HG03108 (cell line): ENCODE measurements around the gene NUDT22.
A peak's percentile ranks its signal among the peaks of the same experiment; 100 is the strongest.
"Not testable (repeated sequence)": the region's sequence is repeated elsewhere in the genome, so short reads cannot be mapped to it uniquely, and the experiment has no call there.

Experiments
- ATAC-seq: cut with Tn5 transposase; IDR thresholded peaks from one replicate; pipeline ENCODE4 v1.9.1; 2021; ENCODE audit warnings: moderate library complexity; ENCODE audit not compliant: unreplicated experiment

NUDT22 gene

DNA sequence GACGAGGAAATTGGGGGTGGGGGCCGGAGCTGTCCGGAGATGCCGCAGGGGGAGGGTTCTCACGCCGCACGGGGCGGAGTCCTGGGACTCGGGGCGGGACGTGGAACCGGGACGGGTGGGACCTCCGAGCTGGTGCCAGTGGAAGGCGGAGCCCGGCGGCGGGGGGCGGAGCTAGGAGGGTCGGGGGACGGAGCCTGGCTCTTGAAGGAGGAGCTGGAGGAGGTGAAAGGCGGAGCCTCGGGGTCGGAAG lies 15.1 kb downstream of the NUDT22 start:
- ATAC-seq: peak; percentile 64

GRCh38 chr11:64241491-64242374 lies 15.7 kb downstream of the NUDT22 start:
- ATAC-seq: peak; percentile 59

DNA sequence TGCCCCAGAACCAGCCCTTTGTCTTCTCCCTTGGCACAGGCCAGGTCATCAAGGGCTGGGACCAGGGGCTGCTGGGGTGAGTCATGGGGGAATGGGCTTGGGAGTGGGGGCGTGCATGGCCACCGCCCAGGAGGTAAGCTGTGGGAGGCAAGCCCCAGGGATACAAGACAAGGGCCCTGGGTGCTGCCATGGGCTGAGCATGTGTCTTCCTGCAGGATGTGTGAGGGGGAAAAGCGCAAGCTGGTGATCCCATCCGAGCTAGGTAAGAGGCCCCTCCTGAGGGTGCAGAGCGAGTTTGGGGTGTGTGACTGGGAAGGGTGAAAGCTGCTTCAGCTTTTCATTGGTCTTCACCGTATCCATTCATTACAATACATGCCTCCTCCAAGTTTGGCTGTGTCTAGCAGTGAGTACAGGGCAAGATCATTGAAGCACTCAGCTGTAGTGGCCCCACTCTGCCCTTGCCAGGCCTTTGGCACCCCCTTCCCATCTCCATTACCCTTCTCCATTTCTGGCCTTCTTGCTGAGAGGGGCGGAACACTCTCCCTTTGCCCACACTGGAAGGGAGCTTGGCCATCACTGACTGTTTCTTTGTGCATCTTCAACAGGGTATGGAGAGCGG lies 17.3 kb downstream of the NUDT22 start:
- no peak for ATAC-seq

GRCh38 chr11:64244107-64244506 lies 18.0 kb downstream of the NUDT22 start:
- no peak for ATAC-seq

- no peak for ATAC-seq
Measured at GRCh38 chr11:64244966-64245365, 18.9 kb downstream of the NUDT22 start.

- no peak for ATAC-seq
Measured at GRCh38 chr11:64245401-64245796, 19.3 kb downstream of the NUDT22 start.

DNA sequence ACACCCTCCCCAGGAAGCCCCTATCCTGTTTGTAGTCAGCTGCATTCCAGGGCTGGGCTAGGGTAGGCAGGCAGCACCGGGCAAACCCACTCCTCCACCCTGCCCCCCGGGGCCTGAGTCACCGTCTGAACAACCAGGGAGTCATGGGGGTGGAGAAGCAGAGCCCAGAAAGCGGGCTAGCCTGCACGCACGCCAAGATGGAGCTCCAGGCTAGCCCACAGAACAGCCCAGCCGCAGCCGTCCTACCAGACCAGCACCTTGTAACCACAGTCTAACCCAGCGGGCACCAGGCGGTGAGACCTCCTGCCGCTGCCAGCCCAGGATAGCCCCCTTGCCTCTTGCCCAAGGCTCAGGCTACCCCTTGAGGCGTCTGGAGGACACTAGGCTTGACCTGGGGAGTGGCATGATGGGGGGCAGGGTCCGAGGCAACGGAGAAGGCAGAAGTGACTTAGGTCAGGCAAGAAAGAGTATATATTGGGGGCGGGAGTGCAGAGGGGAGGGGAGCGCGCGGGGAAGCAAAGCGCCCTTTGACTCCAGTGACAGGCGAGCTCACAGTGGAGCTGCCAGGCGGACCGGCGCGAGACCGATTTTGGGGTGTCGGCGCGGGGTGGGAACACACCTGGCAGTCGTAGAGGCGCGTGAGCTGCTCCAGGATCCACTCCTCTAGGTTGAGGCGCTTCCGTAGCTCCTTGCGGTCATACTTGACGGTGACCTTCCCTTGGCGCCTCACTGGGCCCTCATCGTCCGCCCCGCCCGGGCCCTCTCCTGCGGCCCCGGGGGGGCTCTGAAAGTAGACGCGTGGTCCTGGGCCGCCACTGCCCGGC lies 19.9 kb downstream of the NUDT22 start:
- ATAC-seq: no peak

DNA sequence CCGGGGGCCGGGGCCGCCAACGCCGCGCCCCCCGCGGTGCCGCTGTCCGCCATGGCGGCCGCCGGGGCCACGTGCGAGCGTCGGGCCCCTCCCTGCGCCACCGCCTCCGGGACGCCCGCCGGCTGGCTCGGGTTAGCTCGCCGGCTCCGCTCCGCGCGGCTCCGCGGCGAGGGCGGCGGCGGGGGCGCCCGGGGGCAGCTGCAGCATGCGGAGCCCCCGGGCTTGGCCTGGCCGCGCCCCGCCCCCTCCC lies 20.5 kb downstream of the NUDT22 start:
- ATAC-seq: not testable (repeated sequence)

GRCh38 chr11:64246871-64247728 lies 21.0 kb downstream of the NUDT22 start, which contains the start of gene PPP1R14B:
Gene PPP1R14B (minus strand): TSS chr11:64246943. CDS start chr11:64246673, 270 bp downstream.
- no peak for ATAC-seq

GRCh38 chr11:64247729-64248531 lies 21.9 kb downstream of the NUDT22 start:
- ATAC-seq: no peak

DNA sequence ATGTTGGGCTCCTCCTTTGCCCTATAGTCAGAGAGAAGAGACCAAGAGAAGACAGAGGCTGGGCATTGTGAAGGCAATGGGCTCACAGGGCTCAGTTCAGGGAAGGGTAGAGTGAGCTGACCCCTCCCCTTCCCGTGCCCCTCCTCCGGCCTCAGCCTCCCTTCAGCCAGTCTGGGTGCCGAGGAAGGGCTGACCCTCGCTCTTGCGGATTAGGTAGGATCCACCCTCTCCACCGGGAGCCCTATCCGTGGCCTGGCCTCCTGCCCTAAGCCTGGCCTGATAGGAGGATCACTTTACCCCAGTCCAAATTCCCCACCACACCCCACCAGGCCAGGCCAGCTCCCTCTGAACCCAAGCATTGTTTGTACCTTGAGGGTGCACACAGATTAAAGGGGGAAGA lies 22.5 kb downstream of the NUDT22 start:
- ATAC-seq: no peak

GRCh38 chr11:64249038-64249437 lies 23.0 kb downstream of the NUDT22 start:
- no peak for ATAC-seq

DNA sequence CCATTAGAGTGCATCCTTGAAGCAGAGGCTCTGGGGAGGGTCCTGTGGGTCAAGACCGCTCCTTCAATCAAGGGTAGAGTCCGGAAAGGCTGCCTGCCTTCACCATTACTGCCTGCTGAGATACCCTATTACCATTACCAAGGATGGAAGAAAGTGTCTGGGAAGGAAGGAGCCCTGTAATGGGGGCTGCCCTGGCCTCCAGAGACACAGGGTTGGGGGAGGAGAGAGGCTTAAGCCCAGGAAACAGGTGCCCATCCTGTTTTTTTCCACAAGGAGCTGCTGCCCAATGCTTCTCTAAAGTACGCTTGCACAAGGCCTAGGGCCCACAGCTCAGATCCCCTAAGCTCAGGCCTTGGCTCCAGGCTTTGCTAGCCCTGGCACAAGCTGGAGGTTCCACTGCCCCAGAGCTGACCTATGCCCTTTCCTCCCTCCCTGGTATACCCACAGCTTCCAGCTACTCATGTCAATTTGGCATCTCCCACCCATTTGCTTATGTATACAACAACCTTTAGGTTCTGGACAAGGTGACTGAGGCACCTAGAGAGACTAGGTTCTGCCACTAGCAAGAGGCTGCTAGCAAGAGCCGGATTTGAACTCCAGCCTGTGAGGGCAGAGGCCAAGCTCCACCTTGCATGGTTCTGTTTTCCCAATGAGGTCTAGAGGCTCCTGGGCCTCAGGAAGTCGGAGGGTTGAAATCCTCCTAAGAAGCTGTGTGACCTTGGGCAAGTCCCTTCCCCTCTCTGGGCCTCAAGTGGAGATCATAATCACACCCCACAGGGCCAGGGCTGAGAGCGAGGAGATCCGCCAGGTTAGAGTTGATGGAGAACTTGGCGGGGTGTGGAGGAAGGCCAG lies 23.7 kb downstream of the NUDT22 start:
- ATAC-seq: no peak

GRCh38 chr11:64250415-64251015 lies 24.4 kb downstream of the NUDT22 start:
- no peak for ATAC-seq

- ATAC-seq: peak; percentile 33
Measured at GRCh38 chr11:64251016-64251752, 25.1 kb downstream of the NUDT22 start, which contains the start of gene PLCB3. Gene PLCB3 (plus strand): TSS chr11:64251530. CDS start chr11:64251650, 120 bp downstream.

DNA sequence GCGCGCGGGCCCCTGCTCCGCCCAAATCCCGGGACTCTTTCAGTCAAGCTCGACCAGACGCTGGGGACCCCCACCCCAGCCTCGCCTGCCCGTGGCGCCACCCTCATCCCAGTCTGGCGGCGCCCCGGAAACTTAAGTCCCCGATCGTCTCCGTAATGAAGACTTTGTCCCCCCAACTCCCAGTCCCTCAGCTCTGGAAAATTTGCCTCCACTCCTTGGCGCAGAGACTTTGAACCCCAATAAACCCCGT lies 25.6 kb downstream of the NUDT22 start:
- ATAC-seq: no peak

DNA sequence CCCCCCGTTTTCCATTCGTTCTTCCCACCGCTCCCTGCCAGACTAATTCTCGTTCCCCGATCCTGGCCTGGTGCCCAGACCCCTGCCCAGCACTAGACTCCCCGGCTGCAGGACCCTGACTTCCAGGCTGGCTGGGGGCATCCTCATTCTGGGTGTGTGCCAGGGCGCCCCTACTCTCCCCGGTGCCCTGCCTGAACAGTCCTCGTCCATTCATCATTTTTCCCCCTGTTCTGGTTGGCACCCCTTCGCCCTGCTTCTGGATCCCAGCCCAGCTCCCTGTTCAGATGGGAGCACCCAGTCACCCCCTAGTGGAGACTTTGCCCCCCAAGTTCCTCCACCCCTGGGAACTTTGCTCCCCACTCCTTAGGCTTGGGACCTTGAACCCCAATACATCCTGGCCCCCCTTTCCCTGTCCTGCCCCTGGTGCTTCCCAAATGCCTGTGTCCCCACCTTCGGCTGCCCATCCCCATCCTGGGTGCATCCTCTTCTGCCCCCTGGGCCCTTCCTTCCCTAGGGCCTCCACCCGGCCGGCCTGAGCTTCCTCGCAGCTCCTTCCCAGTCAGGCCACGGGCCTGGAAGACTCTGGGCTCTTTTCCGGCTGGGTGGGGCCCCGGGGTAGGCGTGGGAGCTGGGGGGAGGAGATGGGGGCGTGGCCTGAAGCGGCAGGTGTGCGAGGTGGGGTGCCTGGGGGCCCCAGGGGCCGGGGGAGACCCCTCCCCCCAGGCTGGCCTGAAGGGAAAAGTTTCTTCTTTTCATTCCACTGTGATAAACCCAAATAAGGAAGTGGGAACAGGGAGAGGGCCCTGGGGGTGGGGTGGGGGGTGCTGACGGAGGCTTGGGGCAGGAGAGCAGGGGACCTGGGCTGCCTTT lies 26.2 kb downstream of the NUDT22 start:
- ATAC-seq: no peak
